HG03432 (cell line): ENCODE measurements around the gene TRABD.

ENCODE experiments used
- ATAC-seq: cut with Tn5 transposase; IDR thresholded peaks from one replicate; pipeline ENCODE4 v1.9.1; 2021; ENCODE audit warnings: mild to moderate bottlenecking, moderate library complexity; ENCODE audit not compliant: unreplicated experiment

Gene TRABD

GRCh38 chr22:50184902-50185374, 775 bp upstream of the TRABD start:
- ATAC-seq: no peak

DNA sequence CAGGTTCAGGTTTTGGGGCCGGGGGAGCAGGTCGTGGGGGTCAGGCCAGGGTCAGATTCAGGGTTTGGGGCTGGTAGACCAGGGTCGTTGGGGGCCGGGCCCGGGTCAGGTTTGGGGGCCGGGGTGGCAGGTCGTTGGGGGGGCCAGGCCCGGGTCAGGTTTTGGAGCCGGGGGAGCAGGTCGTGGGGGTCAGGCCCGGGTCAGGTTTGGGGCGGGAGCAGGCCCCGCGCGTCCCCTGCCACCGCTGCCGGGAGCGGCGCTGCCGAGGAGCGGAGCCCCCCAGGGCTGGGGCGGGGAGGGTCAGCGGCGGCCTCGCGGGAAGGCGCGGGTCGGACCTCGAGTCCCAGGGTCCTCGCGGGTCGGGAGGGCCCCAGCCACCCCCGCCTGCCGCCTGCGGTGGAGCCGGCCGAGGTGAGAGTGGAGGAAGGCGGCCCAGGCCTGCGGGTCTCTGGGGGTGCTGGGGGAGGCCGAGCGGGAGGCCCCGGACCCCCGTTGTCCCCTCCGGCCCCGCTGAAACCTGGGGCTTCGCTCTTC, 535 bp downstream of the TRABD start:
- no peak for ATAC-seq

GRCh38 chr22:50186761-50187523, 1.2 kb downstream of the TRABD start:
- ATAC-seq: no peak

GRCh38 chr22:50188356-50188755, 2.6 kb downstream of the TRABD start:
- ATAC-seq: no peak

- ATAC-seq: no peak
Observed at GRCh38 chr22:50189184-50189848, 3.6 kb downstream of the TRABD start.

GRCh38 chr22:50189849-50190181, 4.1 kb downstream of the TRABD start:
- no peak for ATAC-seq

GRCh38 chr22:50190182-50190940, 4.6 kb downstream of the TRABD start:
- peak; percentile 47 for ATAC-seq

DNA sequence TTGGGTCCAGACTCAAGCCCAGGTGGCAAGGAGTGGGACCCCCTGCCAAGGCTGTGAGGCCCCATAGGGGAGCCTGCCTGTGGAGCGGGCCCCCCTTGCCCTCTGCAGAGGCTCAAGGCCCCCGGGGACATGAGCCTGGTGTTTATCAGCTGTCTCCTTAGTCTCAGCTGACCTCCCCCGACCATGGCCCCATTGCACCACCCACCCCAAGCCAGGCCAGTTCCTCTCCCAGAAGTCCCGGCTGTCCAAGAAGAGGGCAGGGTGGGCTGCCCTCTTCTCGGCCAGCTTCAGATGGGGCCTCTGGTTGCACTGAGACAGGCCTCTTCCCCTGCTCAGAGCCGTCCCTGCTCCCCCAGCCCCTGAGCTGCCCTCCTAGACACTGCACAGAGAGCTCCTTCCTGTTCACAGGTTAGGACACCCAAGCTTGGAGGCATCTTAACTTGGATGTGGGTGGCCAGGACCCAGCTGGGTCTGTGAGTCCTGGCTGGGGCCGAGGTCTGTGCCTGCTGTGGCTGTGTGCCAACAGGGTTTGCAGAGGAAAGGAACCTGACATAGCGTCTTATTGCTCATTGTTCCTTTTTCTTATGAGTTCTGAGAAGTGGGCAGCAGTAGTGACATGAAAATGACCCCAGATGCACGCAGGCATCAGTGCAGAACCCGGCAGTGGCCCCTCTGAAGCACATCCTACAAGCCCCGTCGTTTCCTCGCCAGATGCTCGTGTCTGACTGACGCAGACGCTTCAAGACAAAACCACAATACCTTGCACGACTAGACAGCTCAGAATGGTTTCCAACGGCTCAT, 5.4 kb downstream of the TRABD start:
- ATAC-seq: peak; percentile 23

DNA sequence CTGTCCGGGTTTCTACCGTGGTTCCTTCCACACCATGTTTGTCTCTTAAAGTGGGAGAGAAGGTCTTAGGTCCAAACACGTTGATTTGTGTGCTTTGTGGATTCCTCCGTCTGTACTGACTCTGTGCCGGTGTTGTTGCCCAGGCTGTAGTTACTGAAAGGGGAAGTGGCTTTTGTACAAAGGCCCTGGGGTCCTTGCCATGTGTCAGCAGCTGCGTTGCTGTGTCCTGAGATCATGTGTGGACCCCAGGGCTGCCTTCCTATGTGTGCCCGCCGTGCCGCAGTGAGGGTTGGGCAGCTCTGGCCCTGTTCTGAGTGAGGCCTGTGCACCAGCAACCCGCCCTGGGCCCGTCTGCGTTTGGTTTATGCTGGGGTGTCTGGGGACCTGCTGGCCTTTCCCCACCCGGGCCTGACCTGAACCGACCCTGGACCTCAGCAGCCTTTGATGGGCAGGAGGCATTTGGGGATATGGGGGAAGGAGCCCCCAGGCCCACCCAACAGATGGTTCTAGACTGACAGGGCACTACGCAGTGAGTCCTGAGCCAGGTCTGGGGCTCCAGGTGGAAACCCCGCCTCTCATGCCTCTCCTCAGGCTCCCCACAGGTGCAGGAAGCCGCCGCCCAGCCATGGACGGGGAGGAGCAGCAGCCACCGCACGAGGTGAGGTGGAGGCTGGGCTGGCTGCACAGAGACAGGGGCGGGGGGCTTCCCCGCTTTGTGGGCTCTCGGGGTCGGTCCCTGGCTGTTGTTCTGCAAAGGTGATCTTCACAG, 6.9 kb downstream of the TRABD start:
- no peak for ATAC-seq

GRCh38 chr22:50193621-50194020, 7.9 kb downstream of the TRABD start:
- no peak for ATAC-seq

DNA sequence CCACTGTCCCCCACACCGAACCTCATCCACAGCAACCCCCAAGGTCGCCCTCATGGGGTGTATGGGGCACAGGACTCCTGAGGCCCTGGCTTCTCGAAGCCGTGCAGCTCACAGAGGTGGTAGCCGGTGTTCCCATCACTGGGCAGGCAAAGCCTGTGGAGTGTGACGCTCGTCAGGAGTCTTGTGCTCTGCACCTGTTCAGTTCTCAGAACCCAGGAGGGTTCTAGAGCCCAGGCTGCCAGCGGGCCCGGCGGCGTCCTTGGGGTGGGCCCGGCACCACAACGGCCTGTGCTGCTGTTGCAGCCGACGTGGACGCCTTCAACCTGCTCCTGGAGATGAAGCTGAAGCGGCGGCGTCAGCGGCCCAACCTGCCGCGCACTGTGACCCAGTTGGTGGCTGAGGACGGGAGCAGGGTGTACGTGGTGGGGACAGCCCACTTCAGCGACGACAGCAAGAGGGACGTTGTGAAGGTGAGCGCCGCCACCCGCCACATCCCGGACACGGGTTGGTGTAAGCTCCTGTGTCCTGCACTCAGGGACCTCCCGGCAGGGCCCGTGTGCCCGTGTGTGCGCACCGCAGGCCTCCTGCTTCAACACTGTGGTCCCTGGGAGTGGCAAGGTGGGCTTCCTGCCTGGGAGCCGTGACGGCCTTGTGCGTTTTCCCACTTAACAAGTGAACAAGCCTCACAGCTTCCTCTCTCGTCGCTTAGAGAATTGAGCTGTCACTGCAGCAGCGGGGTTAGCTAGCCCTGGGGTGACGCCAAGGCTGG, 8.5 kb downstream of the TRABD start:
- no peak for ATAC-seq

DNA sequence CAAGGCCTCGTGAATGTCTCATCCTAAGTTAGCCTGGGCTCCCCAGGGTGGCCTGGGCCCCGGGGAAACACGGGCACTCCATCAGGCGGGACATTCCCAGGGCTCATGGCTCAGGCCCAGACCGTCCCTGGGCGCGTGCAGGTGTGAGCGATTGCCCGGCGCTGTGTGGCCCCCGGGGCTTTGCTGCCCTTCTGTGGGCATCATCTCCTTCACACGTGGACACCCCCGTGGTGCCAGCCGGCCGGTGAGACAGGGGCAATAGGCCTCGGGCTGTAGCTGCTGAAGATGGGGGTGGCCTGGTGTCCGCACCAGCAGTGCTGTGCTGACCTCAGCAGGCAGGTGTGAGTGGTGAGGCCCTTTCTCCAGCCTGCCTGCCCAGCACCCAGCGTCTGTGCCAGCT, 10.5 kb downstream of the TRABD start:
- no peak for ATAC-seq

DNA sequence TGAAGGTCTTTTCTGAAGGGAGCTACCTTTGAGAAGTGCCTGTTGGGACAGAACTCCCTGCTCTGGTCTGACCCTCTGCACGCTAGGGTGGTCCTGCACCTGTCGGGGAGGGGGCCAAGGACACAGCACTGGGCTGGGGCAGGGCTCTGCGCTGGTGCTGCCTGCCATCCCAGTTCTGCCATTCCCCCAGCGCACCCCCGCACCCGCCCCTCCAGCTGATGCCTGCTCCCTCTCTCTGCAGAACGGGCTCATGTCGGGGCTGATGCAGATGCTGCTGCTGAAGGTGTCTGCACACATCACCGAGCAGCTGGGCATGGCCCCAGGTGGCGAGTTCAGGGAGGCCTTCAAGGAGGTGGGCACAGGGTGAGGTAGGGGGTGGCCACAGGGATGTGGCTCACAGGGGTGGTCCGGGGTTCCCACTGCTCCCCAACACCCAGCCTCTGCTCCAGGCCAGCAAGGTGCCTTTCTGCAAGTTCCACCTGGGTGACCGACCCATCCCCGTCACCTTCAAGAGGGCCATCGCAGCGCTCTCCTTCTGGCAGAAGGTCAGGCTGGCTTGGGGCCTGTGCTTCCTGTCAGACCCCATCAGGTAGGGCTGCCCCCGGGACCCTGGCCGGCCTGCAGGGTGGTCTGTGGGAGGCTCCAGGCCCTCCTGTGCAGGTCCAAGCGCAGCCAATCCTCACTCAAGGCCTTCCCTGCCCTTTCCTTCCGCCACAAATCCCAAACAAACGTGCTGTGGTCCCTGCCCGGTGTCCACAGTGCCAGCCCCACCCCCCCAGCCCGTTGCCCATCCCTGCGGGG, 11.5 kb downstream of the TRABD start:
- no peak for ATAC-seq

- no peak for ATAC-seq
Observed at GRCh38 chr22:50197856-50198623, 12.3 kb downstream of the TRABD start.

DNA sequence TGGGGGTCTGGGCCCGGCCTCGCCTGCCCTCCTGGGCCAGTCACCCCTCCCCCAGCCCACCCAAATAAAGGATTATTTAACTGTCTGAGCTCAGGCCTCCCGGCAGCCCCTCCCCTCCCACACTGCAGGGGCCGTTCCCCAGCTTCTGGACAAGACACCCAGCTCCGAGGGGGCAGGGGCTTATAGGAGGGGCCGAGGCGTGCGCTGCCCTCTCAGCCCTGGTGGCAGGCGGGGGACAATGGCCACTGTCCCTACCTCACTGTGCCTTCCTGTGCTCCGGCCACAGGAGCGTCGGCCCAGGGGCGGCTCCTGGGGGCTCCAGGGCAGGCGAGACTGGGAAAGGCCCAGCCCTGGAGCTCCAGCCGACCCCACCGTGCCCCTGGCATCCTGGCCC, 12.9 kb downstream of the TRABD start:
- no peak for ATAC-seq

DNA sequence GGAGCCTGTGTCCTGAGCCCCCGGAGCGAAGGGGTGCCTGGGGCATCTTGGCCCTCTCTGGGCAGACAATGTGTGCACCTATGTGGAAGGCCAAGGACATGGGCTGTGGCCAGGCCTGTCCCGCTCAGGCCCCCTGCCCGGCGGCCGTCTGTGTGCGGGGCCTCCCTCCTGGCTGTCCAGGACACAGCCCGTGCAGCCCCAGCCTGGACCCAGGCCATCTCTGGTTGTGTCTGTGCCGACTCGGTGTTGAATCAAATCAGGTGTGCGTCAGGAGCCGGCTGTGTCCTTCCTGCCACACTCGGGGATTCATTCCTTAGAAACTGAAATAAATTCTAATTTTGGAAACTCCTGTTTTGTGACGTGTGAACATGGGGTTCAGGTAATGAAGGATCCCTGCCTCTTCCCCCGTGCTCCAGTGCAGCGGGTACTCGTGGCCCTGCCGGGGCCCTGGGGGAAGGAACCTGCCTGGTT, 13.6 kb downstream of the TRABD start:
- ATAC-seq: no peak

DNA sequence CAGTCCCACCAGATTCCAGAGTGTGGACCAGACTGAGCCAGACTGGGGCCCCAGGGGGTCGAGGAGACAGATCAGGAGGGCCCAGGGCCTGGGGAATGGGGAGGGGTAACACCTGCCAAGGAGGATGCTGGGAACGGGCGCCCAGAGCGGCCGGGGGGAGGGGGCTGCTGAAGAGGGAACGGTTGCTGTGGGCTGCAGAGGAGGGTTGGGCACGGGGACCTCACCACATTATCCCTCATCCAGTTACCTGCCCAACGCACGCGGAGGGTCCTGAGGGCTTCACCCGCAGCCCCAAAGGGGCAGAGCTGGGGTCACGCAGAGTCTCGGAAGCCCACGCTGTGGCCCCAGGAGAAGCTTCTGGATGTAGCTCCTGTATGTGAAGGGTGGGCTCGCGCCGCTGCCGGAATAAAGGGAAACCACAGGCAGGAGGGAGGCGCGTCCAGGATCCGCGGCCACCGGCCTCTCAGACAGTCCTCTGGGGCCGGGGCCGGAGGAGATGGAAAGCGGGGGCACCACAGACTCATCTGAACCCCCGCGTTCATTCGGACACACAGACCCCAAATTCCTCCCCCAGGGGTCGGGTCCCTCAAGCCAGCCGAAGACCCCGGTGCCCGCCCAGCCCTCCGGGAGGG, 14.2 kb downstream of the TRABD start:
- no peak for ATAC-seq
